ENCODE results near the gene PDE11A. TPM values are rescaled to one million over a fixed set of nuclear protein-coding genes. Genes with fewer than 3 reads are reported as not detected.

Gene PDE11A
- total RNA-seq, 2 donors from 2014 or later: 1.5 to 1.9 TPM

GRCh38 chr2:177869209-177869608, 203.4 kb downstream of the PDE11A start:
- TF ChIP-seq CTCF (conservative IDR thresholded peaks at IDR 0.05): no peak
- H3K4me1 ChIP-seq (ENCODE audit: control insufficient read depth, insufficient read depth, low read length): no peaks in the 10 kb centered on the region
- H3K36me3 Mint-ChIP-seq (ENCODE audit: low read depth): no peaks in the 10 kb centered on the region
- H3K4me1 Mint-ChIP-seq: peaks cover 3% of the 10 kb centered on the region
- no peak overlapping the region for H3K4me3 ChIP-seq (ENCODE audit: low read length)
- no peak overlapping the region for H3K27ac ChIP-seq (ENCODE audit: low read depth, low read length)
- H3K9me3 ChIP-seq (ENCODE audit: control insufficient read depth, low read length): no peaks in the 10 kb centered on the region
- no peaks in the 10 kb centered on the region for H3K36me3 ChIP-seq (ENCODE audit: control insufficient read depth, insufficient read depth, low read length)
- H3K9ac ChIP-seq (ENCODE audit: extremely low read depth, low read length, poor library complexity, severe bottlenecking): no peak overlapping the region
- H3K27me3 ChIP-seq (ENCODE audit: control insufficient read depth, insufficient read depth, low read length, poor library complexity, severe bottlenecking): no peaks in the 10 kb centered on the region
- no peak overlapping the region for H3K27ac Mint-ChIP-seq
- no peaks in the 10 kb centered on the region for H3K9me3 Mint-ChIP-seq
- DNase-seq: no peak
- H3K27me3 Mint-ChIP-seq (ENCODE audit: insufficient read depth): peaks cover 11% of the 10 kb centered on the region
- 91 to 95% methylated on average over 3 of the region's 3 CpGs for WGBS, 2 experiments (ENCODE audit: insufficient coverage in 1 of 2, insufficient read length in 1 of 2)
- no peak overlapping the region for H3K4me3 Mint-ChIP-seq

- no peak for DNase-seq
- Histone ChIP-seq H3K4me1 (ENCODE audit: control insufficient read depth, insufficient read depth, low read length) (no peaks in the 10 kb centered on the region), H3K27me3 (ENCODE audit: control insufficient read depth, insufficient read depth, low read length, poor library complexity, severe bottlenecking) (no peaks in the 10 kb centered on the region), H3K36me3 (ENCODE audit: control insufficient read depth, insufficient read depth, low read length) (no peaks in the 10 kb centered on the region), H3K4me3 (ENCODE audit: low read length) (no peak overlapping the region), H3K9me3 (ENCODE audit: control insufficient read depth, low read length) (no peaks in the 10 kb centered on the region), H3K27ac (ENCODE audit: low read depth, low read length) (no peak overlapping the region), H3K9ac (ENCODE audit: extremely low read depth, low read length, poor library complexity, severe bottlenecking) (no peak overlapping the region)
- no peaks in the 10 kb centered on the region for H3K36me3 Mint-ChIP-seq (ENCODE audit: low read depth)
- no peaks in the 10 kb centered on the region for H3K9me3 Mint-ChIP-seq
- H3K4me3 Mint-ChIP-seq: no peak overlapping the region
- H3K27me3 Mint-ChIP-seq (ENCODE audit: insufficient read depth): peaks cover 12% of the 10 kb centered on the region
- TF ChIP-seq CTCF (conservative IDR thresholded peaks at IDR 0.05): no peak
- peaks cover 3% of the 10 kb centered on the region for H3K4me1 Mint-ChIP-seq
- no peak overlapping the region for H3K27ac Mint-ChIP-seq
Observed at GRCh38 chr2:177868806-177869205, 203.8 kb downstream of the PDE11A start.

GRCh38 chr2:177857538-177857937, 215.0 kb downstream of the PDE11A start:
- WGBS, 2 experiments (ENCODE audit: insufficient coverage in 1 of 2, insufficient read length in 1 of 2): no CpG with 5 or more reads among the region's 1 CpG
- Histone ChIP-seq H3K4me3 (ENCODE audit: low read length) (peak overlapping the region; percentile 51), H3K27ac (ENCODE audit: low read depth, low read length) (no peak overlapping the region), H3K36me3 (ENCODE audit: control insufficient read depth, insufficient read depth, low read length) (no peaks in the 10 kb centered on the region), H3K9me3 (ENCODE audit: control insufficient read depth, low read length) (peaks cover 16% of the 10 kb centered on the region), H3K9ac (ENCODE audit: extremely low read depth, low read length, poor library complexity, severe bottlenecking) (no peak overlapping the region), H3K4me1 (ENCODE audit: control insufficient read depth, insufficient read depth, low read length) (peaks cover 9% of the 10 kb centered on the region), H3K27me3 (ENCODE audit: control insufficient read depth, insufficient read depth, low read length, poor library complexity, severe bottlenecking) (no peaks in the 10 kb centered on the region)
- Mint-ChIP-seq H3K4me3 (no peak overlapping the region), H3K36me3 (ENCODE audit: low read depth) (no peaks in the 10 kb centered on the region), H3K4me1 (peaks cover 28% of the 10 kb centered on the region), H3K27me3 (ENCODE audit: insufficient read depth) (peaks cover 31% of the 10 kb centered on the region), H3K9me3 (peaks cover 21% of the 10 kb centered on the region), H3K27ac (no peak overlapping the region)
- no peak for DNase-seq
- no peak for TF ChIP-seq CTCF (conservative IDR thresholded peaks at IDR 0.05)
